ENCODE results near the gene TARBP1. TPM values are rescaled to one million over a fixed set of nuclear protein-coding genes. Genes with fewer than 3 reads are reported as not detected.
A peak's percentile ranks its signal among the peaks of the same experiment; 100 is the strongest.
"Not testable (repeated sequence)": the region's sequence is repeated elsewhere in the genome, so short reads cannot be mapped to it uniquely, and the experiment has no call there.

The TARBP1 gene
- total RNA-seq, 4 donors from 2014 or later: 0.88 to 79.8 (median 21.2) TPM

DNA sequence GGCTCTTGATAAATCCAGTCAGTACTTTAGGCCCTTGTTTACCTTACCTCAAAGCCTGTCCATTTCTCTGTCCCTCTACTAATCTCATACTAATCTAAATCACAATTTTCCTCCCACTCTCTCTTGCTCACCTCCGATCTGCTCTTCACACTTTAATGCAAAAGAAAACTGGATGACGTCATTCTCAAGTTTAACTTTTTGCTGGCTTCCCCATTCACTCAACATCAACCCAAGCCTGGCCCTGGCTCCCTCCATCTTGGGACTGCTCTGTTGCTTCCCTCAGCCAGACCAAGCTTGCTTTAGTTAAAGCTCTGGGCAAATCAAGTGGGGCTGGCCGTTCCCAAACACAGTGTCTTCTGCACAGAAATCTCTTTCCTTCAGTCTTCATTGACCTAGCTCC lies 76.0 kb downstream of the TARBP1 start:
- intact Hi-C loops (cut with DNase I; ENCODE audit: low total_unique reads): no loop called here
- TF ChIP-seq, protein P1, sequence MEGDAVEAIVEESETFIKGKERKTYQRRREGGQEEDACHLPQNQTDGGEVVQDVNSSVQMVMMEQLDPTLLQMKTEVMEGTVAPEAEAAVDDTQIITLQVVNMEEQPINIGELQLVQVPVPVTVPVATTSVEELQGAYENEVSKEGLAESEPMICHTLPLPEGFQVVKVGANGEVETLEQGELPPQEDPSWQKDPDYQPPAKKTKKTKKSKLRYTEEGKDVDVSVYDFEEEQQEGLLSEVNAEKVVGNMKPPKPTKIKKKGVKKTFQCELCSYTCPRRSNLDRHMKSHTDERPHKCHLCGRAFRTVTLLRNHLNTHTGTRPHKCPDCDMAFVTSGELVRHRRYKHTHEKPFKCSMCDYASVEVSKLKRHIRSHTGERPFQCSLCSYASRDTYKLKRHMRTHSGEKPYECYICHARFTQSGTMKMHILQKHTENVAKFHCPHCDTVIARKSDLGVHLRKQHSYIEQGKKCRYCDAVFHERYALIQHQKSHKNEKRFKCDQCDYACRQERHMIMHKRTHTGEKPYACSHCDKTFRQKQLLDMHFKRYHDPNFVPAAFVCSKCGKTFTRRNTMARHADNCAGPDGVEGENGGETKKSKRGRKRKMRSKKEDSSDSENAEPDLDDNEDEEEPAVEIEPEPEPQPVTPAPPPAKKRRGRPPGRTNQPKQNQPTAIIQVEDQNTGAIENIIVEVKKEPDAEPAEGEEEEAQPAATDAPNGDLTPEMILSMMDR (IDR thresholded peaks at IDR 0.05): no peak
- no peak for TF ChIP-seq POLR2A (IDR thresholded peaks at IDR 0.05)
- Histone ChIP-seq H3K4me3 (no peak overlapping the region), H3K27me3 (no peaks in the 10 kb centered on the region), H3K4me1 (no peaks in the 10 kb centered on the region), H3K36me3 (no peaks in the 10 kb centered on the region), H3K9me3 (no peaks in the 10 kb centered on the region), H3K27ac (no peak overlapping the region)
- DNase-seq: no peak

DNA sequence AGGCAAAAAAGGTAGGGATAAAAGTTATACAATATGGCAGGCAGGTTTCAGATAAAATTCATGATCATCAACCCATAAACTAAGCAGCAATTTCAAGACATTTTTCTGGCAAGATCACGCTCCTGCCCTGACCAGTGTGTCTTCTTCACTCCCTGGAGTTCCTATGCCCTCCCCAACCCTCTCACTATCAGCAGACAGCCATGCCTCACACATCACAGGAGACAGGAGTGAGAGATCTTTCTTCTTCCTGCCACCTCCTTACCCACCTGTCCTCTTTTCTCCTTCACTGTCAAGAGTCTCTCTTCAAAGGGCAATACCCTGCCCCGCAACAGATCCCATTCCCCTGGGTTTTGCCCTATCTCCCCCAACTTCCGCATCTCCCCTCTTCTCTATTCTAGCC lies 77.3 kb downstream of the TARBP1 start:
- Histone ChIP-seq H3K27ac (peak overlapping the region in 1 of 2 donors; percentile 57), H3K4me1 (no peaks in the 10 kb centered on the region), H3K27me3 (no peaks in the 10 kb centered on the region), H3K36me3 (no peaks in the 10 kb centered on the region), H3K4me3 (no peak overlapping the region), H3K9me3 (no peaks in the 10 kb centered on the region)
- intact Hi-C loops (cut with DNase I; ENCODE audit: low total_unique reads): no loop called here
- no peak for DNase-seq
- TF ChIP-seq POLR2A (IDR thresholded peaks at IDR 0.05): no peak
- TF ChIP-seq, protein P1 (IDR thresholded peaks at IDR 0.05): no peak

DNA sequence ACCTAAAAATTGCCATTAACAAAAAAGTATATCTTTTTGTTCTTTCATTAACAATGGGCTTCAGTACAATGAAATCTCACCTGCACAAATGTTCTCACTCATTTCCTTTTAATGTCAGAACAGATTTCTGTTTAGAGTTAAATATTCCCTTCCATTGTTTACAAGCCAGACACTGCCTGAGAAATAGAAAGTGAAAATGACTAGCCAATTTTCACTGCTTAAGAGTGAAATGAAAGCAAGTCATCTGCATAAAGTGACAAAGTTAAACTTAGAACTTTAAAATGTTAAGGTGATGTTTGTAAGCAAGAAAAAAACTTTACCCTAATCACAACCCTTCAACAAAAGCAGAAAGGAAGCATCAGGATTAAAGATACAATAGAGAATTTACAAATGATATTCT lies 78.2 kb downstream of the TARBP1 start:
- Histone ChIP-seq H3K27ac (peak overlapping the region in 1 of 2 donors; percentile 57), H3K4me3 (no peak overlapping the region)
- TF ChIP-seq POLR2A (IDR thresholded peaks at IDR 0.05): no peak
- TF ChIP-seq, protein P1 (IDR thresholded peaks at IDR 0.05): no peak

DNA sequence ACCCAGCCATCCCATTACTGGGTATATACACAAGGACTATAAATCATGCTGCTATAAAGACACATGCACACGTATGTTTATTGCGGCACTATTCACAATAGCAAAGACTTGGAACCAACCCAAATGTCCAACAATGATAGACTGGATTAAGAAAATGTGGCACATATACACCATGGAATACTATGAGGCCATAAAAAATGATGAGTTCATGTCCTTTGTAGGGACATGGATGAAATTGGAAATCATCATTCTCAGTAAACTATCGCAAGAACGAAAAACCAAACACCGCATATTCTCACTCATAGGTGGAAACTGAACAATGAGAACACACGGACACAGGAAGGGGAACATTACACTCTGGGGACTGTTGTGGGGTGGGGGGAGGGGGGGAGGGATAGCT lies 79.5 kb downstream of the TARBP1 start:
- H3K27me3 ChIP-seq; H3K4me1 ChIP-seq; H3K36me3 ChIP-seq; H3K4me3 ChIP-seq; H3K27ac ChIP-seq; intact Hi-C loops (cut with DNase I; ENCODE audit: low total_unique reads); DNase-seq; H3K9me3 ChIP-seq: not testable (repeated sequence)

More for the DNA sequence above, 78.2 kb downstream of the TARBP1 start:
- H3K9me3 ChIP-seq: no peaks in the 10 kb centered on the region
- no peaks in the 10 kb centered on the region for H3K27me3 ChIP-seq
- DNase-seq: no peak
- no peaks in the 10 kb centered on the region for H3K4me1 ChIP-seq
- no peaks in the 10 kb centered on the region for H3K36me3 ChIP-seq
- intact Hi-C loops (cut with DNase I; ENCODE audit: low total_unique reads): no loop called here

DNA sequence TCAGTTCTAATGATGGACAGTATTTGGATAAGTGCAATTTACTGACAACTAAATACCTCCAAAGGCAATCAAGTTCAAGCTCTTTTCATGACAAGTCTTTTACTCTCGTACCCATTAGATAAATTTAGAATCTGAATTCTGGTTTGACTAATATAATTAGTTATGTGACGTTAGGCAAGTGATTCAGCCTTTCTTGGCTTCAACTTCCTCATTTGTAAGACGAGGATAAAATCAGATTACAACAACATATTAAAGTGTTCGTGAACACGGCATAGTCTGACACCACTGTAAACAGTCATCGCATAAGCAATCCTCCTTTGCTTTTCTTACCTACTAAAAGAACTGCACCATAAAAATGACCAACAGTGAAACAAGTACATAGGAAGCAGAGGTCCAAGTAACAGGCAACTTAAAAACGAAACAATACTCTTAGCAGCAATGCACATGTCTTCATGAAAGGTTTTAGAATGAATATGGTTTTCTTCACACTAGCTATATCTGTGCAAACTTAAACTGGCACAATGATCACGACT lies 80.1 kb downstream of the TARBP1 start:
- no peak for DNase-seq
- no peaks in the 10 kb centered on the region for H3K9me3 ChIP-seq
- TF ChIP-seq, protein P1 (IDR thresholded peaks at IDR 0.05): no peak
- TF ChIP-seq POLR2A (IDR thresholded peaks at IDR 0.05): no peak
- intact Hi-C loops (cut with DNase I; ENCODE audit: low total_unique reads): no loop called here
- no peak overlapping the region for H3K27ac ChIP-seq
- H3K4me1 ChIP-seq: no peaks in the 10 kb centered on the region
- no peaks in the 10 kb centered on the region for H3K36me3 ChIP-seq
- no peak overlapping the region for H3K4me3 ChIP-seq
- H3K27me3 ChIP-seq: no peaks in the 10 kb centered on the region

DNA sequence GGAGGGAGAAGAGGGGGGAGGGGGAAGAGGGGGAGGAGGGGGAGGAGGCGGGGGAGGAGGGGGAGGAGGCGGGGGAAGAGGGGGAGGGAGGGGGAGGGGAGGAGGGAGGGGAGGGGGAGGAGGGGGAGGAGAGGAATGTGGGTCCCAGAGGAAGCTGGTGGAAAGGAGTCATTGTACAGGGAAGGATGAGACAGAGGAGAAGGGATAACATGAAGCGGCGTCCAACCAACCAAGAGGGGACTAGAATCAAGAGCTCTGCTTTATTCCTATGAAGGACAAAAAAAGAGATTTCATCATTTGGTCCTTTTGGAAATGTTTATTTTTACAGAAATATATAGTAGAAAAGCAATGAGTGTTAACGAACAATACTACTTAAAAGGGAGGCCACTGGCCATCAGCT lies 81.2 kb downstream of the TARBP1 start:
- Histone ChIP-seq H3K36me3 (no peaks in the 10 kb centered on the region), H3K4me1 (no peaks in the 10 kb centered on the region), H3K27ac (no peak overlapping the region), H3K4me3 (no peak overlapping the region), H3K9me3 (no peaks in the 10 kb centered on the region), H3K27me3 (no peaks in the 10 kb centered on the region)
- intact Hi-C loops (cut with DNase I; ENCODE audit: low total_unique reads): no loop called here
- DNase-seq: no peak
- no peak for TF ChIP-seq POLR2A (IDR thresholded peaks at IDR 0.05)
- TF ChIP-seq, protein P1 (IDR thresholded peaks at IDR 0.05): no peak

Measured in uterus (tissue), 4 donors.